H1 (cell line): ENCODE data around the gene NTNG2. TPM values are rescaled to one million over a fixed set of nuclear protein-coding genes. Genes with fewer than 3 reads are reported as not detected.

ENCODE experiments used
- CTCF ChIA-PET: fragments of 300-600 bp; sonication (Branson Sonifier 250); formaldehyde crosslinking; loops from one replicate; lab custom pipeline; 2021; ENCODE audit not compliant: partially characterized antibody; lab: Charles Lee
- POLR2A ChIA-PET: fragments of 300-600 bp; sonication (Branson Sonifier 250); formaldehyde crosslinking; loops from one replicate; lab custom pipeline; 2021; ENCODE audit warnings: inconsistent platforms; ENCODE audit not compliant: partially characterized antibody; lab: Charles Lee
- DNase-seq, 2 experiments: peaks; one replicate each; pipeline versions ENCODE4 v3.0.0 to v3.0.0-alpha.2; 2010 to 2022; ENCODE audit warnings: low spot score in 2 of 2, low read depth in 1 of 2, mixed read lengths in 1 of 2
- FAIRE-seq: peaks from 2 replicates; lab custom pipeline; 2011; peaks lifted over from hg19 to GRCh38; lab: Jason Lieb, UNC
- H2AFZ ChIP-seq: 2 replicates; pipeline ENCODE4 v1.8.1; 2012; ENCODE audit warnings: low read length, inconsistent platforms
- H2AK5ac ChIP-seq: 2 replicates; pipeline ENCODE4 v1.6.1; 2013; ENCODE audit warnings: low read depth, low read length
- H2BK120ac ChIP-seq: replicated peaks from 2 replicates; pipeline ENCODE3; 2013; ENCODE audit warnings: low read depth, low read length, inconsistent platforms
- H2BK12ac ChIP-seq: 2 replicates; pipeline ENCODE4 v1.6.1; 2013; ENCODE audit warnings: low read depth, low read length
- H2BK15ac ChIP-seq: 2 replicates; pipeline ENCODE4 v1.6.1; 2013; ENCODE audit warnings: low read length
- H2BK20ac ChIP-seq: 2 replicates; pipeline ENCODE4 v1.6.1; 2013; ENCODE audit warnings: low read length
- H2BK5ac ChIP-seq: 2 replicates; pipeline ENCODE4 v1.6.1; 2013; ENCODE audit warnings: low read depth, low read length
- H3K14ac ChIP-seq: 2 replicates; pipeline ENCODE4 v1.6.1; 2013; ENCODE audit warnings: inconsistent platforms; ENCODE audit not compliant: insufficient read length
- H3K18ac ChIP-seq: 2 replicates; pipeline ENCODE4 v1.6.1; 2013; ENCODE audit warnings: low read length; ENCODE audit errors: extremely low read depth
- H3K23ac ChIP-seq: 2 replicates; pipeline ENCODE4 v1.6.1; 2013; ENCODE audit warnings: inconsistent platforms; ENCODE audit not compliant: insufficient read length
- H3K23me2 ChIP-seq: 2 replicates; pipeline ENCODE4 v1.6.1; 2013; ENCODE audit warnings: low read depth, low read length
- H3K27ac ChIP-seq: 2 replicates; pipeline ENCODE4 v1.6.1; 2011; ENCODE audit warnings: low read depth, low read length, inconsistent platforms
- H3K27me3 ChIP-seq, 4 experiments: replicated peaks in 1 of 4; 1 replicate in 1 of 4; 2 replicates in 3 of 4; pipeline versions ENCODE4 v1.6.1 to v1.8.1; 2011 to 2013; ENCODE audit warnings: low read length in 3 of 4, mild to moderate bottlenecking in 3 of 4, inconsistent platforms in 2 of 4, mixed read lengths in 2 of 4, moderate library complexity in 1 of 4; ENCODE audit not compliant: control insufficient read depth in 3 of 4, insufficient read depth in 3 of 4; ENCODE audit errors: extremely low read depth in 1 of 4
- H3K36me3 ChIP-seq, 4 experiments: 2 replicates each; pipeline versions ENCODE4 v1.6.1 to v1.8.1; 2011 to 2013; ENCODE audit warnings: mild to moderate bottlenecking in 4 of 4, low read length in 3 of 4, moderate library complexity in 2 of 4, control low read depth in 1 of 4, inconsistent platforms in 1 of 4; ENCODE audit not compliant: insufficient read depth in 4 of 4, control insufficient read depth in 2 of 4
- H3K4ac ChIP-seq: replicated peaks from 2 replicates; pipeline ENCODE3; 2013; ENCODE audit warnings: low read length, low read depth, mixed read lengths, inconsistent platforms; ENCODE audit not compliant: insufficient read length
- H3K4me1 ChIP-seq, 4 experiments: replicated peaks in 1 of 4; 1 replicate in 1 of 4; 2 replicates in 3 of 4; pipeline versions ENCODE4 v1.6.1 to v1.8.1; 2011 to 2013; ENCODE audit warnings: low read length in 3 of 4, inconsistent platforms in 2 of 4, mixed read lengths in 1 of 4; ENCODE audit not compliant: insufficient read depth in 4 of 4, control insufficient read depth in 3 of 4
- H3K4me2 ChIP-seq, 2 experiments: 2 replicates each; pipeline versions ENCODE4 v1.6.1 to v1.8.1; 2011 to 2013; ENCODE audit warnings: low read depth in 2 of 2, low read length in 2 of 2, control low read depth in 1 of 2, inconsistent platforms in 1 of 2, mild to moderate bottlenecking in 1 of 2; ENCODE audit not compliant: insufficient read depth in 1 of 2
- H3K4me3 ChIP-seq, 4 experiments: fragments of 200-600, 300-600 bp in 1 of 4; sonication (generic), shearing (Covaris generic), sonication (Bioruptor Twin) in 1 of 4; 2 replicates each; pipeline versions ENCODE4 v1.5.1 to v1.8.1; 2011 to 2016; ENCODE audit warnings: low read length in 4 of 4, low read depth in 3 of 4, control low read depth in 2 of 4, inconsistent platforms in 2 of 4, mild to moderate bottlenecking in 2 of 4, mixed read lengths in 1 of 4, moderate library complexity in 1 of 4; ENCODE audit not compliant: insufficient read depth in 2 of 4; ENCODE audit errors: extremely low read depth in 1 of 4
- H3K56ac ChIP-seq: replicated peaks from 2 replicates; pipeline ENCODE3; 2013; ENCODE audit warnings: low read depth, mild to moderate bottlenecking, mixed read lengths, low read length, inconsistent platforms; ENCODE audit not compliant: insufficient read length
- H3K79me1 ChIP-seq: 2 replicates; pipeline ENCODE4 v1.6.1; 2013; ENCODE audit warnings: low read depth, low read length, control low read depth
- H3K79me2 ChIP-seq, 2 experiments: 2 replicates each; pipeline versions ENCODE4 v1.6.1 to v1.8.1; 2012 to 2013; ENCODE audit warnings: low read length in 2 of 2, mild to moderate bottlenecking in 2 of 2, inconsistent platforms in 1 of 2; ENCODE audit not compliant: insufficient read depth in 2 of 2, control insufficient read depth in 1 of 2
- H3K9ac ChIP-seq, 4 experiments: replicated peaks in 1 of 4; 1 replicate in 1 of 4; 2 replicates in 3 of 4; pipeline versions ENCODE4 v1.6.1 to v1.8.1; 2011 to 2013; ENCODE audit warnings: low read depth in 3 of 4, low read length in 3 of 4, control low read depth in 2 of 4, mild to moderate bottlenecking in 2 of 4, moderate library complexity in 2 of 4, inconsistent platforms in 1 of 4; ENCODE audit errors: extremely low read depth in 1 of 4
- H3K9me3 ChIP-seq, 2 experiments: 2 replicates each; pipeline versions ENCODE4 v1.6.1 to v1.8.1; 2012 to 2013; ENCODE audit warnings: mild to moderate bottlenecking in 2 of 2, moderate library complexity in 2 of 2, control low read depth in 1 of 2, inconsistent platforms in 1 of 2, low read depth in 1 of 2, low read length in 1 of 2, mixed read lengths in 1 of 2; ENCODE audit not compliant: insufficient read depth in 2 of 2
- H4K20me1 ChIP-seq, 2 experiments: replicated peaks in 1 of 2; 2 replicates each; pipeline versions ENCODE3 to v1.8.1; 2011 to 2013; ENCODE audit warnings: inconsistent platforms in 2 of 2, low read length in 2 of 2, mild to moderate bottlenecking in 1 of 2; ENCODE audit not compliant: insufficient read depth in 2 of 2, control insufficient read depth in 1 of 2
- H4K5ac ChIP-seq: 2 replicates; pipeline ENCODE4 v1.6.1; 2013; ENCODE audit warnings: low read length, low read depth, mixed read lengths, inconsistent platforms; ENCODE audit not compliant: insufficient read length
- H4K8ac ChIP-seq: 2 replicates; pipeline ENCODE4 v1.8.0; 2013; ENCODE audit warnings: mild to moderate bottlenecking, moderate library complexity, low read length, inconsistent platforms; ENCODE audit not compliant: insufficient read depth; ENCODE audit errors: extremely low read depth
- H4K91ac ChIP-seq: replicated peaks from 2 replicates; pipeline ENCODE3; 2013; ENCODE audit warnings: low read length, mixed read lengths, inconsistent platforms; ENCODE audit not compliant: insufficient read length
- BACH1 ChIP-seq: IDR thresholded peaks from 2 replicates; pipeline ENCODE4 v1.6.1; 2012; ENCODE audit warnings: low read length, improper control_type of control experiment
- CEBPB ChIP-seq: IDR thresholded peaks from 2 replicates; pipeline ENCODE4 v1.6.1; 2012; ENCODE audit warnings: low read depth, low read length
- GABPA ChIP-seq: IDR thresholded peaks from 2 replicates; pipeline ENCODE4 v1.6.1; 2011; ENCODE audit warnings: mild to moderate bottlenecking, low read length, moderate library complexity, borderline replicate concordance; ENCODE audit not compliant: insufficient read depth
- MAFK ChIP-seq: IDR thresholded peaks from 2 replicates; pipeline ENCODE4 v1.6.1; 2012; ENCODE audit warnings: low read depth, mild to moderate bottlenecking, improper control_type of control experiment, low read length
- PHF8 ChIP-seq: fragments of 200-600 bp; sonication (generic); conservative IDR thresholded peaks from 2 replicates; pipeline ENCODE4 v1.7.1; 2012; ENCODE audit warnings: low read depth, mild to moderate bottlenecking, inconsistent platforms, low read length, moderate library complexity
- RAD21 ChIP-seq, 2 experiments: IDR thresholded peaks in 1 of 2; conservative IDR thresholded peaks in 1 of 2; 2 replicates each; pipeline ENCODE4 v1.6.1; 2011; ENCODE audit warnings: low read depth in 2 of 2, low read length in 2 of 2, improper control_type of control experiment in 1 of 2, inconsistent platforms in 1 of 2, mild to moderate bottlenecking in 1 of 2, moderate library complexity in 1 of 2
- RXRA ChIP-seq: IDR thresholded peaks from 2 replicates; pipeline ENCODE4 v1.6.1; 2011; ENCODE audit warnings: low read depth, mild to moderate bottlenecking, low read length, moderate library complexity; ENCODE audit not compliant: insufficient read depth
- TAF1 ChIP-seq: IDR thresholded peaks from 2 replicates; pipeline ENCODE4 v1.6.1; 2011; ENCODE audit warnings: mild to moderate bottlenecking, low read depth, low read length
- ZNF274 ChIP-seq: IDR thresholded peaks from 2 replicates; pipeline ENCODE4 v1.7.0; 2012; ENCODE audit warnings: low read length, borderline replicate concordance; ENCODE audit errors: extremely low read depth
- WGBS, 2 experiments: shearing (Covaris generic) in 1 of 2; methylation state at CpG; one replicate each; pipeline versions ENCODE4 v1.1.6 to v1.1.7; 2013 to 2015; ENCODE audit warnings: low lambda C conversion rate in 2 of 2, mixed read lengths in 2 of 2, inconsistent platforms in 1 of 2, low coverage in 1 of 2, missing lambda C conversion rate in 1 of 2; ENCODE audit not compliant: insufficient replicate concordance in 2 of 2, insufficient coverage in 1 of 2, insufficient read length in 1 of 2; ENCODE audit errors: extremely low coverage in 1 of 2, missing lambda C conversion rate in 1 of 2; 5-methylcytosine and 5-hydroxymethylcytosine counted together
- polyA plus RNA-seq, 7 experiments: library from polyadenylated mRNA; depleted of rRNA in 3 of 7; stranded (reverse) in 5 of 7; unstranded in 2 of 7; fragments of >200 nt in 5 of 7; fragments of 200-250 nt in 2 of 7; gene quantifications; 1 replicate in 5 of 7; 2 replicates in 1 of 7; 4 replicates in 1 of 7; pipeline versions ENCODE4 v1.2.1 to v1.2.3, GENCODE V29; 2011 to 2013; ENCODE audit warnings: missing spikeins in 2 of 7, mixed read lengths in 2 of 7
- total RNA-seq: library from RNA; stranded (reverse); fragmentation: NEBNext Ultra II Directional; extraction: Animal tissue kit (Norgen Biotek cat#: 25700); gene quantifications from 2 replicates; pipeline ENCODE4 v1.2.1, GENCODE V29; 2021
- TF ChIP-seq, protein P1 (sequence below): IDR thresholded peaks from 2 replicates; pipeline ENCODE4 v1.6.1; 2012; ENCODE audit warnings: inconsistent platforms

NTNG2 gene
- total and polyA plus RNA-seq, 2 of the 8 experiments (the other 6 are each of a cell fraction or from before 2014, with no cell fraction given) = 1.4 to 1.5 TPM

DNA sequence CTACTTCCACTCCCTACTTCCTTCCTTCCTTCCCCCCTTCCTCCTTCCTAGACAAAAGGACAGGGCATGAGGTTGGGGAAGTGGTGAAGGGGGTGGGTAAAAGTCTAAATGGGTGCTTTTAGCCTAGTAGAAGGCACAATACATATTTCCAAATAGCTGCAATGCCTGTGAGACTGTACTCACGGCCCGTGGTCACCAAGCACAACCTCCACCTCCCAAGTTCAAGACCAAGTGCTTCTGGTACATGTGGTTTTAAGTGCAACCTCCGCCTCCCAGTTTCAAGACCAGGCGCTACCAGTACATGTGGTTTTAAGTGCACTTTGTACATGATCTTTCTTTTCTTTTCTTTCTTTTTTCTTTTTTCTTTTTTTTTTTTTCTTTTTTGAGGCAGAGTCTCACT, 14.5 kb upstream of the NTNG2 start:
- H4K91ac ChIP-seq = no peak overlapping the region
- no peaks in the 10 kb centered on the region for H3K79me1 ChIP-seq
- H3K27me3 ChIP-seq = peaks cover 0 to 1% (median 0%) of the 10 kb centered on the region in 4 experiments; a peak in 1 of 7 replicates
- no peak overlapping the region for H4K8ac ChIP-seq
- H3K4me2 ChIP-seq = no peak overlapping the region
- FAIRE-seq (no peak), DNase-seq (no peak)
- no peak overlapping the region for H3K23ac ChIP-seq
- peaks cover 2% of the 10 kb centered on the region; the same call in 1 of the 2 replicates for H3K23me2 ChIP-seq
- no peaks in the 10 kb centered on the region for H3K9me3 ChIP-seq
- CTCF ChIA-PET = interaction anchor here (1.2 to 1.9 kb wide), 2 partner anchors 13 to 89 kb away, joined by 3 to 4 read pairs; no protein-coding TSS in a partner anchor
- H3K79me2 ChIP-seq = no peaks in the 10 kb centered on the region
- H3K36me3 ChIP-seq = no peaks in the 10 kb centered on the region
- H3K4ac ChIP-seq = no peak overlapping the region
- H2AK5ac ChIP-seq = no peak overlapping the region
- H3K4me3 ChIP-seq = no peak overlapping the region
- H3K18ac ChIP-seq = no peak overlapping the region
- no peak overlapping the region for H2BK12ac ChIP-seq
- WGBS, 2 experiments = 91% methylated on average over 4 of the region's 4 CpGs; no CpG with 5 or more reads in 1 of the 2 experiments
- no peak overlapping the region for H2BK20ac ChIP-seq
- no peak overlapping the region for H3K14ac ChIP-seq
- no peaks in the 10 kb centered on the region for H4K20me1 ChIP-seq
- H2BK120ac ChIP-seq = no peak overlapping the region
- POLR2A ChIA-PET = no interaction called here
- H4K5ac ChIP-seq = no peak overlapping the region
- H3K9ac ChIP-seq = no peak overlapping the region
- H2BK5ac ChIP-seq = no peak overlapping the region
- peaks cover 0 to under 1% (median 0%) of the 10 kb centered on the region in 4 experiments; a peak in 2 of 7 replicates for H3K4me1 ChIP-seq
- H3K56ac ChIP-seq = no peak overlapping the region
- TF ChIP-seq BACH1 = no peak
- no peak for TF ChIP-seq MAFK
- no peak for TF ChIP-seq PHF8
- TF ChIP-seq RAD21 (IDR thresholded peaks at IDR 0.05 in 1 of 2, conservative IDR thresholded peaks at IDR 0.05 in 1 of 2; ENCODE audit: low read depth in 2 of 2, low read length in 2 of 2) = no peak
- no peak for TF ChIP-seq GABPA
- TF ChIP-seq RXRA = no peak
- no peak for TF ChIP-seq ZNF274
- TF ChIP-seq, protein P1, sequence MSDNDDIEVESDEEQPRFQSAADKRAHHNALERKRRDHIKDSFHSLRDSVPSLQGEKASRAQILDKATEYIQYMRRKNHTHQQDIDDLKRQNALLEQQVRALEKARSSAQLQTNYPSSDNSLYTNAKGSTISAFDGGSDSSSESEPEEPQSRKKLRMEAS = no peak
- TF ChIP-seq TAF1 = no peak
- no peak for TF ChIP-seq CEBPB
- H2BK15ac ChIP-seq = no peak overlapping the region
- H3K27ac ChIP-seq = no peak overlapping the region
- H2AFZ ChIP-seq = no peak overlapping the region
